Natural killer cell (primary cell): ENCODE measurements around the gene FECH. TPM values are rescaled to one million over a fixed set of nuclear protein-coding genes. Genes with fewer than 3 reads are reported as not detected.
A peak's percentile ranks its signal among the peaks of the same experiment; 100 is the strongest.
"Not testable (repeated sequence)": the region's sequence is repeated elsewhere in the genome, so short reads cannot be mapped to it uniquely, and the experiment has no call there.

Source experiments
- ATAC-seq, 3 donors: fragments of 150-1000 bp in 2 of 3; fragments of 200-7000 bp in 1 of 3; cut with Tn5 transposase; 1 replicate in 1 of 3; 2 replicates in 2 of 3; pipeline ENCODE4 v1.10.0; 2021; ENCODE audit warnings: mild to moderate bottlenecking in 2 of 3, moderate library complexity in 2 of 3
- DNase-seq, 2 donors: peaks; one replicate each; pipeline versions ENCODE4 v3.0.0 to v3.0.0-alpha.2; 2013 to 2021; ENCODE audit warnings: mixed read lengths in 1 of 2
- H3K27ac ChIP-seq: one replicate; pipeline ENCODE4 v1.5.1; 2013; ENCODE audit warnings: mild to moderate bottlenecking, low read length
- H3K27me3 ChIP-seq: one replicate; pipeline ENCODE4 v1.6.1; 2013; ENCODE audit warnings: low read length; ENCODE audit not compliant: control insufficient read depth, insufficient read depth
- H3K36me3 ChIP-seq: one replicate; pipeline ENCODE4 v1.6.1; 2013; ENCODE audit warnings: low read length; ENCODE audit not compliant: control insufficient read depth, insufficient read depth
- H3K4me1 ChIP-seq: one replicate; pipeline ENCODE4 v1.6.1; 2013; ENCODE audit warnings: low read length; ENCODE audit not compliant: control insufficient read depth, insufficient read depth
- H3K4me3 ChIP-seq: one replicate; pipeline ENCODE4 v1.5.1; 2013; ENCODE audit warnings: low read length
- H3K9me3 ChIP-seq: one replicate; pipeline ENCODE4 v1.6.1; 2013; ENCODE audit warnings: low read length; ENCODE audit not compliant: control insufficient read depth, insufficient read depth
- H3K27ac Mint-ChIP-seq, 2 donors: one replicate each; pipeline ENCODE4 v1.8.0; 2022; ENCODE audit warnings: mild to moderate bottlenecking in 2 of 2, mixed read lengths in 2 of 2, moderate library complexity in 1 of 2
- H3K27me3 Mint-ChIP-seq, 2 donors: one replicate each; pipeline ENCODE4 v1.8.0; 2022; ENCODE audit warnings: low read depth in 2 of 2, mixed read lengths in 2 of 2
- H3K36me3 Mint-ChIP-seq: one replicate; pipeline ENCODE4 v1.8.0; 2022; ENCODE audit warnings: mixed read lengths
- H3K4me1 Mint-ChIP-seq, 2 donors: one replicate each; pipeline ENCODE4 v1.8.0; 2022; ENCODE audit warnings: mixed read lengths in 2 of 2
- H3K4me3 Mint-ChIP-seq: one replicate; pipeline ENCODE4 v1.8.0; 2022; ENCODE audit warnings: mild to moderate bottlenecking, moderate library complexity, mixed read lengths
- H3K9me3 Mint-ChIP-seq, 2 donors: one replicate each; pipeline ENCODE4 v1.8.0; 2022; ENCODE audit warnings: mixed read lengths in 2 of 2
- WGBS: methylation state at CpG from one replicate; pipeline ENCODE4 v1.1.7; 2013; ENCODE audit warnings: missing lambda C conversion rate; ENCODE audit not compliant: insufficient coverage; 5-methylcytosine and 5-hydroxymethylcytosine counted together
- intact Hi-C: fragments of 100-400 bp; cut with micrococcal nuclease; formaldehyde crosslinking; loops from one replicate; pipeline ENCODE4 v1.14.2; 2022
- total RNA-seq, 4 donors: library from RNA; stranded (reverse); fragments of 120-200 nt in 1 of 4; gene quantifications; one replicate each; pipeline versions ENCODE4 v1.2.3 to v1.2.4, GENCODE V29; 2013 to 2022
- TF ChIP-seq, protein P1 (sequence below): fragments of 200-600 bp; IDR thresholded peaks from one replicate; pipeline ENCODE4 v1.8.0; 2022; ENCODE audit warnings: antibody characterized with exemption

Gene FECH
- total RNA-seq, 3 donors from 2014 or later (not counting 1 experiment from before 2014, with no cell fraction given), result 13.9 to 22.0 (median 20.6) TPM

GRCh38 chr18:57529151-57529550, 57.4 kb downstream of the FECH start:
- Histone ChIP-seq H3K9me3 (no peaks in the 10 kb centered on the region), H3K4me1 (no peaks in the 10 kb centered on the region), H3K27me3 (no peaks in the 10 kb centered on the region), H3K27ac (no peak overlapping the region), H3K36me3 (no peaks in the 10 kb centered on the region), H3K4me3 (no peak overlapping the region)
- intact Hi-C loops, result no loop called here
- H3K9me3 Mint-ChIP-seq, result no peaks in the 10 kb centered on the region
- ATAC-seq, result no peak
- TF ChIP-seq, protein P1, sequence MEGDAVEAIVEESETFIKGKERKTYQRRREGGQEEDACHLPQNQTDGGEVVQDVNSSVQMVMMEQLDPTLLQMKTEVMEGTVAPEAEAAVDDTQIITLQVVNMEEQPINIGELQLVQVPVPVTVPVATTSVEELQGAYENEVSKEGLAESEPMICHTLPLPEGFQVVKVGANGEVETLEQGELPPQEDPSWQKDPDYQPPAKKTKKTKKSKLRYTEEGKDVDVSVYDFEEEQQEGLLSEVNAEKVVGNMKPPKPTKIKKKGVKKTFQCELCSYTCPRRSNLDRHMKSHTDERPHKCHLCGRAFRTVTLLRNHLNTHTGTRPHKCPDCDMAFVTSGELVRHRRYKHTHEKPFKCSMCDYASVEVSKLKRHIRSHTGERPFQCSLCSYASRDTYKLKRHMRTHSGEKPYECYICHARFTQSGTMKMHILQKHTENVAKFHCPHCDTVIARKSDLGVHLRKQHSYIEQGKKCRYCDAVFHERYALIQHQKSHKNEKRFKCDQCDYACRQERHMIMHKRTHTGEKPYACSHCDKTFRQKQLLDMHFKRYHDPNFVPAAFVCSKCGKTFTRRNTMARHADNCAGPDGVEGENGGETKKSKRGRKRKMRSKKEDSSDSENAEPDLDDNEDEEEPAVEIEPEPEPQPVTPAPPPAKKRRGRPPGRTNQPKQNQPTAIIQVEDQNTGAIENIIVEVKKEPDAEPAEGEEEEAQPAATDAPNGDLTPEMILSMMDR, result no peak
- no peak overlapping the region for H3K4me3 Mint-ChIP-seq
- no peaks in the 10 kb centered on the region for H3K4me1 Mint-ChIP-seq
- DNase-seq, result no peak
- no peaks in the 10 kb centered on the region for H3K36me3 Mint-ChIP-seq
- peaks cover 0 to 15% of the 10 kb centered on the region in 2 donors for H3K27me3 Mint-ChIP-seq
- WGBS, result 80% methylated on average over 7 of the region's 7 CpGs
- no peak overlapping the region for H3K27ac Mint-ChIP-seq

GRCh38 chr18:57527556-57528229, 58.8 kb downstream of the FECH start:
- H3K27me3 Mint-ChIP-seq, result peaks cover 0 to 17% of the 10 kb centered on the region in 2 donors
- no peak overlapping the region for H3K4me3 Mint-ChIP-seq
- peaks cover 0 to 4% of the 10 kb centered on the region in 2 donors for H3K4me1 Mint-ChIP-seq
- H3K27me3 ChIP-seq, result no peaks in the 10 kb centered on the region
- H3K9me3 Mint-ChIP-seq, result no peaks in the 10 kb centered on the region
- ATAC-seq (no peak), DNase-seq (no peak)
- no peak overlapping the region for H3K27ac Mint-ChIP-seq
- no peaks in the 10 kb centered on the region for H3K36me3 Mint-ChIP-seq
- H3K4me1 ChIP-seq, result no peaks in the 10 kb centered on the region
- no peaks in the 10 kb centered on the region for H3K36me3 ChIP-seq
- no peaks in the 10 kb centered on the region for H3K9me3 ChIP-seq
- H3K4me3 ChIP-seq, result no peak overlapping the region
- no peak overlapping the region for H3K27ac ChIP-seq
- WGBS, result 81% methylated on average over 11 of the region's 13 CpGs
- intact Hi-C loops, result no loop called here
- TF ChIP-seq, protein P1, result no peak

DNA sequence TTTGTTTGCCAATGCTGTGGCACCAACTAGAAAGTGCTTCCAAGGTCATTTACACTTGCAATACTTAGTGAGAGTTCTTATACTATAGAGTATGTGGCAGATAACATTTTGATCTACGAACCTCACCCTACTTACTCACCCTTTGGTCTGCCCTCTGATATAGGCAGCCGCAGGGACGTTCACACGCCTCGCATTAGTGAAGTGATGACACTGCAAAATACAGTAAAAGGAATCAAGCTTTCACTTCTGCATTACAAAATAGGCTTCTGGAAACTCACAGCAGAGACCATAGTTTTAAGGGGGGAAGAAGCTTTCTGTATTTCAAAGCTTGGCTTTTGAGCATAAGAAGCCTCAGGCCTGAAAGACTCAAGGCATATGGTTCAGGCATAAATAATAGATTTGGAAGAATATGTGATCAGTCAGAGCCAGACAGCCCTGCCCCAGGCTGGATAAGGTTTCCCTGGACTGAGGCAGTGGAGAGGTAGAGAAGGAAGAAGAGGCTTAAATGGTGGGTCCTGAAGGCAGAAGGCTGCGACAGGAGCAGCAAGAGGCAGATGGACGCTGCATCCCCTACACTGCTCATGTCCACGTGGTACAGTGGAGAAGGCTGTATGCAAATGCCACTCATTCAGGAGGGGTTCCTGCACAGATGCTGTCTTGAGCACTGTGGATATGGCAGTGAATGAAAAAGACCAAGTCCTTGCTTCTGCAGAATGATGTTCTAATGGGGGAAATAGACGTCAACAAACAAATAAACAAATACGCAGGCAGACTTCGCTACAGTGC, 63.1 kb downstream of the FECH start:
- TF ChIP-seq, protein P1, result no peak
- Mint-ChIP-seq H3K27me3 (peaks cover 8 to 18% of the 10 kb centered on the region in 2 donors), H3K36me3 (no peaks in the 10 kb centered on the region), H3K27ac (no peak overlapping the region), H3K4me3 (no peak overlapping the region), H3K9me3 (peaks cover 0 to 2% of the 10 kb centered on the region in 2 donors), H3K4me1 (peaks cover 0 to 4% of the 10 kb centered on the region in 2 donors)
- ATAC-seq (peak in 1 of 3 donors; percentile 30), DNase-seq (no peak)
- H3K9me3 ChIP-seq, result no peaks in the 10 kb centered on the region
- H3K4me1 ChIP-seq, result no peaks in the 10 kb centered on the region
- intact Hi-C loops, result no loop called here
- H3K4me3 ChIP-seq, result no peak overlapping the region
- H3K27me3 ChIP-seq, result no peaks in the 10 kb centered on the region
- no peaks in the 10 kb centered on the region for H3K36me3 ChIP-seq
- H3K27ac ChIP-seq, result no peak overlapping the region
- 53% methylated on average over 10 of the region's 11 CpGs for WGBS

GRCh38 chr18:57522348-57522747, 64.2 kb downstream of the FECH start:
- H3K27ac Mint-ChIP-seq, intact Hi-C loops, H3K27ac ChIP-seq, H3K4me1 Mint-ChIP-seq, H3K4me3 ChIP-seq, H3K36me3 ChIP-seq, H3K36me3 Mint-ChIP-seq, H3K9me3 Mint-ChIP-seq, DNase-seq, ATAC-seq, H3K9me3 ChIP-seq, H3K4me3 Mint-ChIP-seq, H3K4me1 ChIP-seq, H3K27me3 ChIP-seq: not testable (repeated sequence)
- peaks cover 8 to 21% of the 10 kb centered on the region in 2 donors for H3K27me3 Mint-ChIP-seq
